Hematopoietic multipotent progenitor cell treated with erythropoietin and hydrocortisone succinate and interleukin-3 and kit ligand, for 6 days (in vitro differentiated cells): Measurements from ENCODE around the gene ULK3.
A peak's percentile ranks its signal among the peaks of the same experiment; 100 is the strongest.
"Not testable (repeated sequence)": the region's sequence is repeated elsewhere in the genome, so short reads cannot be mapped to it uniquely, and the experiment has no call there.

Experiments used
- DNase-seq: peaks from one replicate; pipeline ENCODE4 v3.0.0-alpha.2; 2015

The ULK3 gene, protein sequence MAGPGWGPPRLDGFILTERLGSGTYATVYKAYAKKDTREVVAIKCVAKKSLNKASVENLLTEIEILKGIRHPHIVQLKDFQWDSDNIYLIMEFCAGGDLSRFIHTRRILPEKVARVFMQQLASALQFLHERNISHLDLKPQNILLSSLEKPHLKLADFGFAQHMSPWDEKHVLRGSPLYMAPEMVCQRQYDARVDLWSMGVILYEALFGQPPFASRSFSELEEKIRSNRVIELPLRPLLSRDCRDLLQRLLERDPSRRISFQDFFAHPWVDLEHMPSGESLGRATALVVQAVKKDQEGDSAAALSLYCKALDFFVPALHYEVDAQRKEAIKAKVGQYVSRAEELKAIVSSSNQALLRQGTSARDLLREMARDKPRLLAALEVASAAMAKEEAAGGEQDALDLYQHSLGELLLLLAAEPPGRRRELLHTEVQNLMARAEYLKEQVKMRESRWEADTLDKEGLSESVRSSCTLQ

DNA sequence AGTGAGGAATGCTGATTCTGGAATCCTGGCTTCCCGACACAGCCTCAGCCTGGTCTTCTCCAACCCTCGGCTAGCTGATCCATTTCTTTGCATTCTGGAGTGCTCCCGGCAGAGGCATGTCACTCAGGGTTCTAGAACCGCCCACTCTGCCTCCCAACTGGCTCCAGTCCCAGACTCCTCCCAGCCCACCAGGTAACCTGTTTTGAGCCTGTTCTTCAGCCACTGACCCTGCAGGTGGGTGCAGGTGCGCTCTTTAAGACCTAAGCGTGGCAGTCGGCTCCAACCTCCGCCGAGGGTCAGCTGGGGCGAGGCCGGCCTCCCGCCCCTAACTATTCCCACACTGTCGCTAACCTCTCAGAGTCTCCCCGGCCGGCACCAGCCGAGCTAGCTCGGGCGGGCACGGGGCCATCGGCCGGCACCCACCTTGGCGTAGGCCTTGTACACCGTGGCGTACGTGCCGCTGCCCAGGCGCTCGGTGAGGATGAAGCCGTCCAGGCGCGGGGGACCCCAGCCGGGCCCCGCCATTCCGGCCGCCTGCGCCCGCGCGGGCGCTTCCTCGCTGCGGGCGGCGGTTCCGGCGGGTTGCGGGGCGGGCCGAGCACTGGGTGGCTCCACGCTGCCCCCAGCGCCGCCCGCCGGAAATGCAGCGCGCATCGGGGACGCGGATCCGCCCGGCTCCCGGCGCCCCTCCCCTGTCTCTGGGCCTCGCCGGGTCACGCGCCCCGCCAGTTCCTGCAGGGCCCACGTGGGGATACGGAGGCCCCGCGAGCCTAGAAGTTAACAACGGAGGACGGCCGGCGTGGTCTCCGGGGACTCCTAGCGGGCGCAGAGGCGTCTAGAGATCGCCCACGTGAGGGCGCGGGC lies at the start of gene ULK3:
TSS of gene ULK3 (minus strand) at position 576 of the 864 bp plus-strand sequence. CDS start at position 525, 51 bp downstream.
- DNase-seq: peak; percentile 94

DNA sequence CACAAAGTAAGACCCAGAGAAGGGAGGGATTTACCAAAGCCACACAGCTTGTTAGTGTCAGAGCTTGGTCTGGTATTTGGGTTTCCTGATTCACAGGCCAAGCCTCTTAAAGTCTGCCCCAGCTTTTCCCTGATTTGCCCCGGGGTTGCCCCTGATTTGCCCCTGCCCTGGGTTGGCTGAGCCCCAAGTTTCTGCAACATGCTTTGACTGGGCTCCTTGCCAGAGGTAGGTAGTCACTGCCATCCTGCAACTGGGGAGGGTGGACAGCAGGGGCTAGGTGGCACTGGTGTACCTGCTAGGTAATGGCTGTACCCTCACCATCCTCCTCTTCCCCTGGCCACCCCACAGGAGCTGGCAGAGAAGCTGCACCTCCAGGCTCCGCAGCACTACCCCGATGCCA lies 49.4 kb upstream of the ULK3 start:
- DNase-seq: no peak

DNA sequence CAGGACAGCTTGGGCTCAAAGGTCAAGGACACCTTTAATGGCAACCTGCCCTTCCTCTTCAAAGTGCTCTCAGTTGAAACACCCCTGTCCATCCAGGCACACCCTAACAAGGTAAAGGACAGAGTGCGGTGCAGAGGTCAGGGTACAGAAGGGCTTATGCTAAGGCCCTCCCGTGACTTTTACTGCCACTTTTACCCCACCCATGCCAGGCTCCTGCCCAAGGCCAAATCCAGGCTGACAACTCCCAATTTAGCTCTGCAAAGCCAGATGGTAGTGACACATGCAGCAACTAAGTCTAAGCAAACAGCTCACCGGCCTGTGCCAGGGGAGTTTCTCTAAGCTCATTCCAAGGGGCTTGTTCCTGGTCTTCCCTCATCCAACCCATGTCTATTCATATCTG lies 48.5 kb upstream of the ULK3 start:
- DNase-seq: no peak

DNA sequence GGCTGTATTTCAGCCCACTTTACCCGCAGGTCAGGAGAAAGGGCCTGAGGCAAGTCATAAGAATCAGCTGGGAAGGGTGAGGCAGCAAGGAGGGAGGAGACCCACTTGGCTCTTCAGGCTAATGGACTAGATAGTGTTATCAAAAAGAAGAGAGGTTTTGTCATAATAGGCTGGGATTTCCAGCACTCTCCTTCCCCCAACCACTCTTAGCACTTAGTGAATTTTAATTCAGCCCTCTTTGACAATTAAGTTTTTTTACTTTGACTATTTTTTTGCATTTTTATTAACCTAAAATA lies 47.7 kb upstream of the ULK3 start:
- peak; percentile 82 for DNase-seq

DNA sequence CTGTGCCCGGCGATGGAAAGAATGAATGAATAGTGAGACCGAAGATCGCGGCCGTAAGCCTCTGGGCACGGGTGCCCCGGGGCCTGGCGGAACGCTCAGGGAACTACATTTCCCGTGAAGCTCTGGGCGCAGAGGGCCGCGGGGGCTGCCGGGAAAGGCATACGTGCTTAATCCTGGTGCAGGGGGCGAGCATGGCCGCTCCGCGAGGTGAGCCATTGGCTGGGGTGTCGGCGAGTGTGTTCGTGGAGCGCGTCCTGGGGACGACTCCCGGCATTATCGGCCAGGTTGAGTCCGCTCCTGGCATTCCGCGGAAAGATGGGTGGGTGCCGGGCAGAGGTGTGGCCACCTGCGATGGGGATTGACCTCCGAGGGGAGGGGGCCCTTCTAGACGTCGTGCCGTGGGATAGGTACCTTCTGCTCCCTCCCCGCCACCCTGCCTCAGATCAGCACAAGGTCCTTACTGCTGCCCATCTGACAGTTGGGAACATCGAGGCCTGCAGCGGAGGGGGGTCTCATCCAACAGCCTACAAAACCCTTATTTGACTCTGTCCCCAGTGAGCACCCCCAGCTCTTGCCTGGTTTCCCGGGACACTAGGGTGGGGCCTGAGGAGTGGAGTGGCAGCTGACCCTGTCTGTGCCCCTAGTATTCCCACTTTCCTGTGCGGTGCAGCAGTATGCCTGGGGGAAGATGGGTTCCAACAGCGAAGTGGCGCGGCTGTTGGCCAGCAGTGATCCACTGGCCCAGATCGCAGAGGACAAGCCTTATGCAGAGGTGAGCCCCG lies 47.1 kb upstream of the ULK3 start, which contains the start of gene MPI:
TSS of gene MPI (plus strand) at position 160 of the 782 bp plus-strand sequence. CDS start at position 192, 32 bp downstream.
- DNase-seq: peak; percentile 94

DNA sequence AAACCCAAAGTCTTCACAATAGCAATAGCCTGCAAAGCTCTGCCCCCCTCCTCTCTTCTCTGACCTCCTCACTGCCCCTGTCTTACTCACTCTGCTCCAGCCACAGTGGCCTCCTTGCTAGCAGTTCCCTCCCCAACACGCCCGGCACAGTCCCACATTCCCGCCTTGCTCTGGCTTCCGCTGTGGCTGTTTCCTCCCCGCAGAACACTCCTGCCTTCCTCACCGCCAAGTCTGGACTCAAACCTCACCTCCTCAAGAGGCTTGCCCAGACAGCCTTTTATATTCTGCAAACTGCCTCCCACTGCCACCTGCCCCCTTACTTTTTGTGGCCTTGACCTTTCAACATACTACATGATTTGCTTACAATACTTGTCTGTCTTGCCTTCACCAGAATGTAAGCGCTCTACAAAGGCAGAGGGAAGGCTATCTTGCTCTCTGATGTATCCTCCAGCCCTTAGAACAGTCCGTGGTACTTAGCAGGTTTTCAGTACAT lies 46.5 kb upstream of the ULK3 start:
- DNase-seq: peak; percentile 52

DNA sequence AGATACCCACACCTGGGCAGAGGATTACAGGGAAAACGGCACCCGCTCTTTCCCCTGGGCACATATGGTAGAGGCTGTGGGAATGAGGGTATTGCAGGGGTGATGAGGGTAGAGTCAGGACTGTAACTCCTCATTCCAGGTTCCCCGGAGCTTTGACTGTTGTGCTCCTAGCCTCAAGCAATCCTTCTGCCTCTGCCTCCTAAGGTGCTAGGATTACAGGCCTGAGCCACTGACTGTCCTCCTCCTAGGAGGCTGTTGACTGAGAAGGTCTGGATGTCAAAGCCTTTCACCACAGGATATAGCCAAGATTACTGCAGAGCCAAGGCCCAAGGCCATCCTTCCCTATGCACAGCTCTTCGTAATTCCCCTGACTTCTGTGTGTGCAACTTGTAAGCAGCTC lies 45.8 kb upstream of the ULK3 start:
- no peak for DNase-seq

DNA sequence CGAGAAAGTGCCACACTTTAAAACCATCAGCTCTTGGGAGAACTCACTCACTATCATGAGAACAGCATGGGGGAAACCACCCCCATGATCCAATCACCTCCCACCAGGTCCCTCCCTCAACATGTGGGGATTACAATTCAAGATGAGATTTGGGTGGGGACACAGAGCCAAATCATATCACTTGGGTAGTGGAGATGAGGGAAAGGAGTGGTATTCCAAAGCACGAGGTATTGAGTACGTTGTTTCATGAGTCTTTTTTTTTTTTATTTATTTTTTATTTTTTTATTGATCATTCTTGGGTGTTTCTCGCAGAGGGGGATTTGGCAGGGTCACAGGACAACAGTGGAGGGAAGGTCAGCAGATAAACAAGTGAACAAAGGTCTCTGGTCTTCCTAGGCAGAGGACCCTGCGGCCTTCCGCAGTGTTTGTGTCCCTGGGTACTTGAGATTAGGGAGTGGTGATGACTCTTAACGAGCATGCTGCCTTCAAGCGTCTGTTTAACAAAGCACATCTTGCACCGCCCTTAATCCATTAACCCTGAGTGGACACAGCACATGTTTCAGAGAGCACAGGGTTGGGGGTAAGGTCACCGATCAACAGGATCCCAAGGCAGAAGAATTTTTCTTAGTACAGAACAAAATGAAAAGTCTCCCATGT lies 44.7 kb upstream of the ULK3 start:
- DNase-seq: not testable (repeated sequence)

DNA sequence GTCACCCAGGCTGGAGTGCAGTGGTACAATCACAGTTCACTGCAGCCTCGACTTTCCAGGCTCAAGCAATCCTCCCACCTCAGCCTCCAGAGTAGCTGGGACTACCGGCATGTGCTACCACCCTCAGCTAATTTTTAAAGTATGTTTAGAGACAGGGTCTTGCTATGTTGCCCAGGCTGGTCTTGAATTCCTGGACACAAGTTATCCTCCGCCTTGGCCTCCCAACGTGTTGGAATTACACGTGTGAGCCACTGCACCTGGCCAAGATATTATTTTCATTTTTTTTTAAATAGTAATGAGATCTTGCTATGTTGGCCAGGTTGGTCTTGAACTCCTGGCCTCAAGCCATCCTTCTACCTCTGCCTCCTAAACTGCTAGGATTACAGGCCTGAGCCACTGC lies 42.5 kb upstream of the ULK3 start:
- DNase-seq: no peak

DNA sequence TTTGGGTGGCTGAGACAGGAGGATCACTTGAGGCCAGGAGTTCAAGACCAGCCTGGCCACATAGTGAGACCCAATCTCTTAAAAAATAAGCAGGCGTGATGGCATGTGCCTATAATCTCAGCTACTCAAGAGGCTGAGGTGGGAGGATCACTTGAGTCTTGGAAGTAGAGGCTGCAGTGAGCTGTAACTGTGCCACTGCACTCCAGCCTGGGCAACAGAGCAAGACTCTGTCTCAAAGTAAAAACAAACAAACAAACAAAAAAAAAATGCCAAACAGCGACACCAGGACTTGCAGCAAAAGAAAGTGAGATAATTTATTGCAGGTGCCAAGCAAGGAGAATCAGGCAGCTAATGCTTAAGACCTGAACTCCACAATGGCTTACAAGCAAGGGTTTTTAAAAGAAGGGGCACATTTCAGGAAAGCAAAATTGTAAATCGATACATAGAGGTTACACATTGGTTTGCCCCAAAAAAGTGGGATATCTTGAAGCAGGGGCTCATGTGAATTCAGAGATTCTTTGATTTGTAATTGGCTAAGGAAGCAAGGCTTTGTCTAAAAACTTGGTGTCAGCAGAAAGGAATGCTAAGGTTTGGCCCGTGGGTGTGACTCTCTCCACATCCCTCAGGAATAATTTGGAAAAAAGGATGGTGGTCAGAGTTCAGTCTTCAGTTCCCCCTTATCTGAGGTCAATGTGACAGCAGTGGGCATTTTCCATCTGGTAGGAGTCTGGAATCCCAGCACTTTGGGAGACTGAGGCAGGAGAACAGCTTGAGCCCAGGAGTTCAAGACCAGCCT lies 41.7 kb upstream of the ULK3 start:
- DNase-seq: no peak

DNA sequence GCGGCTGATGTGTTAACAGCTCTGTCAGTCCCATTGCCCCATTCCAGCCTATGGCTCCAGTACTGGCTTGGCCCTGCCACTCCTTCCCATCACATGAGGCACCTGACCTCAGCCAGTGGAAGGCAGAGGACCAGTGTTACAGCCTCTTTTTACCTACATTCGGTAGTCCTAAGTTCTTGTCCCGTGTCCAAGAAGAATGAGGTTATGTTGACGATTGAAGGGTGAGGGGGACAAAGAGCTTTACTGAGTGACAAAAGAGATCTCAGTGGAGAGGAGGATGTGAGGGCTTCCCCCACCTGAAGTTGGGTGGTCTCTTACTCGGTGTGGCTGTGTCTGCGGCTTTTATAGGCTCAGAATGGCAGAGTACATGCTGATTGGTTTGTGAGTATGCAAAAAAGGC lies 39.6 kb upstream of the ULK3 start:
- no peak for DNase-seq

DNA sequence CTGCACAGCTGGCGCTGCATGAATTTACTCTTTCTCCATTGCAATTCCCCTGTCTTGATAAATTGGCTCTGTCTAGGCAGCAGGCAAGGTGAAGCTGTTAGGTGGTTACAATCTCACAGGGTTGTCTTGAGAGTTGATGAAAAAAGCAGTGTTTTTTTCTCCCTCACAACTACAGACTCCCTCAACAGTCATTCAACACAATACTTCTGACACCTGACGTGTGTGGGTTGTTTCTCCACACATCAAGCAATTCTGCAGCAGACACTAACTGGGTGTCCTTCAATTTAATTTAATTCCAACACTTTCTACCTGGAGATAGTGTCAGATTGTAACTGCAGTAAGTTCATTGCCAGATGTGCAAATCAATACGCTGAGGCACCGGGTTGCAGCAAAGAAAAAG lies 35.3 kb upstream of the ULK3 start:
- DNase-seq: no peak

DNA sequence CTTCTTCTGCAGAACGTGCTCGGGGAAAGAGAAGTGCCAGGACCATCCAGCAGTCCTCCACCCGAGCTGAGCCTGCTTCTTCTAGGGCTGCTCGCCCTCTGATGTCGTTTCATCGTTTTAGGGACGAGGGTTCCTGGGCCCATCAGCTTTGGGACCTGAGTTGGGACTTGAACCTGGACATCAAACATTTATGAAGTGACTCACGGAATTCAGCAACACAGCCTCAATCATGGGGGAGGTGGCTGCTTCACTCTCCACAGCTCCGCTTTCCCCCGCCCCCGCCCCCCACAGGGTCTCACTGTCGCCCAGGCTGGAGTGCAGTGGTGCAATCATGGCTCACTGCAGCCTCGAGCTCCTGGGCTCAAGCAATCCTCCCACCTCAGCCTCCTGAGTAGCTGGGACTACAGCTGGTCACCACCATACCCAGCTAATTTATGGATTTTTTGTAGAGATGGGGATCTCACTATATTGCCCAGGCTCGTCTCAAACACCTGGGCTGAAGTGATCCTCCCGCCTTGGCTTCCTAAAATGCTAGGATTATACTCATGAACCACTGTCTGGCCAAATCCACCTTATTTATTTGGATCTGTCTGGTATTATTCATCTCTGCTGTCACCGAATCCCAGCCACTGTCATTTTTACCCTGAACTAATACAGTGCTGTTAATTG lies 30.9 kb upstream of the ULK3 start:
- DNase-seq: peak; percentile 60

DNA sequence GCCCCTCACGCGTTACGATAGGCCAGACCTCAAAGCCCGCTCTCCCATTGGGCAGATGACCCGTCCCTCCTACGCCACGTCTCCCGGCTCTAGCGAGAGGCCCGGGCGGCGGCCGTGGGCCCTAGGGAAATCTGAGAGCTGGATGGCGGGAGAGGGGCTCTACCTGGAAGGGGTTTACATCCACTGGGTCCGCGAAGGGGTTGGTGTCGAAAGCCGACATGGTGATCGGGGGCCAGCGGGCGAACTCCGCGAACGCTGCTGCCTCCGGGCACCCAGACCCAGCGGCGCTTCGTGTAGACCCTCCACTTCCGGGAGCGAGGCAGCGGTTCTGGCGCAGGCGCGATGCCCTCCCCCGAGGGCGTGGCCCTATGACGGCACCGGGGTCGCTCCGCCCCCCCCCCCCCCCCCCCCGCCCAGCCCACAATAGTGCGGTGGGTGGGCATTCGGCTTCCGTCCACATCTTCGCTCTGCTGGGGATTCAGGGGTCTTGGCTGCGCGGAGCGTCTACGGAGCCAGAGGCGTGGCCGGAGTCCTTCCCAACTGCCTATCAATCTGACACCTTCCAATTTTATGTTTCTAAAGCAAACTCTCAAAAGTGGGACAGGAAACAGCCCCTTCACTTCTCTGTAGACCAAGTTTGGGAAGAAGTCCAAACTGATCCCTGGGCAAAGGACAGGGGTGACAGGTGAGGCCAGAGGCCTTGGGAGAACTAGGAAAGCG lies 30.2 kb upstream of the ULK3 start, which contains the start of gene SCAMP2:
TSS of gene SCAMP2 (minus strand) at position 330 of the 720 bp plus-strand sequence. CDS start at position 220, 110 bp downstream.
- DNase-seq: peak; percentile 98

DNA sequence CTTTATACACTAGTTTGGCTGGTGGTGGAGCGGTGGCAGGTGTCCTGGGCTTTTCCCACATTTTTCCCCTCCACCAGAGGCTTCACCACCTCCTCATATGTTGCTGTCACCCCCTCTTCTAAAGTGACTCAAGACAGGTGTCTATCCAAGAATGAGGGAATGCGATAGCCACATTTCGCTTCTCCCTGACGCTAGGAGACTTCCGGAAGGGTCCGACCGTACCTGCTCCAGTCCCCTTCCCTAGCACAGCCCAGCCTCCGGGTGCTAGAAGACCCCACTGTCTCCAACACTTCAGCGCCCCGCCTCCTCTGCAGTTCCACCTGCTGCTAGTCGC lies 29.7 kb upstream of the ULK3 start:
- DNase-seq: no peak

DNA sequence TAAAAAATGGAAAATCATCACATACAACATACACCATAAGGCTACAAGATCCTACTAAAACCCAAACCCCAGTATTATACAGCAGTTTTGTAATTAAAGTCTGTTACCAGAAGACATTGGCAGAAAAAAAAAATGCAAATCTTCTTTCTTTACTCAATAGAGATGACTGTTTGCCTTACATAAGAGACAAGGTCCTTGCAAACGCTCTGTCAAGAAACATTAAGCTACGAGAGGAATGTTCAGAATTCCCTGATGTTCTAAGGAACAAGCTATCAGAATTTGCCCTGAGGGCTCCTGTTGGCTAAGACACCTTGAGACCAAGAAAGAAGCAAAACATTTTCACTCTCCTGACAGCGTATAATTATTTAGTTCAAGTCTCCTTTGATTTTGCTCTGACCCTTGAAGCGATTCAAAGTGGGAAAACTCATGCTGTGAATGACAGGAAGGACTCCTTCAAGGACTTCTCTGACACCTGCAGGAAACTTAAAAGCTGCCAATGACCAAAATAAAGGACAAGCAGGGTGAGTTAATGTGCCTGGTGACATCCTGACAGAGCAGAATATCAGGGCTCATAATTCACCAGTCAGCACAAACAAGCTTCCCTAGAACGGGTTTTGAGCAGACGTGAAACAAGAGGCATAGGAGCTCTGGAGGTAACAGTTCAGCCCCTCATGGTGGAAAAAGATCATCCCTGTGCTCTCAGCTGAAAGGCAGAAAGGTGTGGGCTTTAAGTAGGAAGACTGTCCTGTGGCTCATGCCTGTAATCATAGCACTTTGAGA lies 27.7 kb upstream of the ULK3 start:
- DNase-seq: no peak

DNA sequence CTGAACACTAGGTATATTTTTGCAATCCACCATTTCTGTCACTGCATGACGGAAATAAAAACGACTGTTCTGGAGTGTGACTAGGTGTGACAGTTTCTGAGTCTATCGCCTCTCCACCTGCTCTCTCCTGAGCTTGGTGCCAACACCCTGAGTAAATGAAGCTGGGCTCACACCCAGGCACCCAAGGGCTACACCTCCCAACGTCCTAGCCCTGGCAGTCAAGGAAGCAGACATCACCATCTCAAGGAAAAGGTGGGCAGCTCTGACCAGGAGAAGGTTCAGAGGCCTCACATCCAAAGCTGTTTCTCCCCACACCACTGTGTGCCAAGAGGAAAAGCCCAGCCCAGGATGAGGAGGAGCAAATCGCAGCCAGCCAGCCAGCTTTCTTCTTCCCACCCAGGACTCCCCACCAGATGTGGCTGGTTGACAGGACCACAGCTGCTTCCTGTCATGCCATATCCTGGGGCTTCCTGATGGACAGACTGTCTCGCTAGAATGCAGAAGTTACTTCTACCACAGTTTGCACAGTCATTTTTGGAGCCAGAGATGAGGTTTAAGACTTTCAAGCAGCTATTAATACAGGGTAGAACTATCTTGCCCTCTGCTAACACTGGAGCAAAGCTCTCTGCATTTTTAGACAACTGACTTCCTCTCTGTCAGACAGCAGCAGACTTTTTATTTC lies 26.9 kb upstream of the ULK3 start:
- peak; percentile 93 for DNase-seq

DNA sequence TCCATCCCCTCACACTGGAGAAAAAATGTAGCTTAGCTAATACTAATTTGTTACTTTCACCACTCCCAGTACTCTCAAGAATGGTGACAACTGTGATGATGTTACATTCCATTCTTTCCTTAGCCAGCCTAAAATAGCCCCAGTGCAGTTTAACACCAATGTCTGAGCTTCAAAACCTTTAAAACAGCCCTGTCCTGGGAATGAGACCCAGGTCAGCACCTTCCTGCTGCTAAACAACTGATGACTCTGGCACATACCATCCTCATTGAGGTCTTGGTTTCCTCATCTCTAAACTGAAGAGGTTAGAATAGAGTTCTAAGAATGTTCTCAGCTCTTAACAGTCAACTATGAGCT lies 26.4 kb upstream of the ULK3 start:
- DNase-seq: no peak

DNA sequence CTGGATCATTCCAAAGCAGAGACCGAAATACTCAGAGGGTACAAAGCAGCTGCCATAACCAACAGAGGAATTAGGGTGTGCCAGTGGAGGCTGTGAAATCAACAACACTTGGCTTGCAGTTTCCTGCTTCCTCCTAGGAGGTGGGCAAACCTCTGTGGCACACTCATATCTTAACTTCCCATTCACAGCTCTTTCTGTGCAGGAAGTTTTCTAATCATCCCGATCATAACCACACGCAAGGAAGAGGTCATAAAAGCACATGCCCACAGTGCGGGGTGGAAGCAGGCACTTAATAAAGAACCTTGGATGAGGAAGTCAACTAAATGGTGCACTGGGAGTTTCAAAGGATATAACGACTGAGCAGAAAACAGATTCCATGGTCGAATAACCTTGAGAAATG lies 25.1 kb upstream of the ULK3 start:
- DNase-seq: peak; percentile 81
